ENCODE results near the gene HOXC10. TPM values are rescaled to one million over a fixed set of nuclear protein-coding genes. Genes with fewer than 3 reads are reported as not detected.

The HOXC10 gene
- total RNA-seq, 1 donor from 2014 or later, result not detected

GRCh38 chr12:53980104-53980801 lies 4.7 kb upstream of the HOXC10 start:
- no peak for TF ChIP-seq CTCF (IDR thresholded peaks at IDR 0.05)
- Mint-ChIP-seq H3K27me3 (ENCODE audit: unreplicated experiment) (peaks cover 97% of the 10 kb centered on the region), H3K36me3 (ENCODE audit: unreplicated experiment) (no peaks in the 10 kb centered on the region), H3K4me3 (ENCODE audit: unreplicated experiment) (no peak overlapping the region), H3K27ac (ENCODE audit: unreplicated experiment) (no peak overlapping the region), H3K4me1 (ENCODE audit: unreplicated experiment) (peaks cover 9% of the 10 kb centered on the region), H3K9me3 (ENCODE audit: unreplicated experiment) (no peaks in the 10 kb centered on the region)
- no peak for DNase-seq (ENCODE audit: extremely low spot score, unreplicated experiment)

GRCh38 chr12:53980802-53981496 lies 4.0 kb upstream of the HOXC10 start:
- no peak for TF ChIP-seq CTCF (IDR thresholded peaks at IDR 0.05)
- H3K9me3 Mint-ChIP-seq (ENCODE audit: unreplicated experiment), result no peaks in the 10 kb centered on the region
- H3K4me1 Mint-ChIP-seq (ENCODE audit: unreplicated experiment), result peaks cover 8% of the 10 kb centered on the region
- H3K27ac Mint-ChIP-seq (ENCODE audit: unreplicated experiment), result no peak overlapping the region
- peaks cover 96% of the 10 kb centered on the region for H3K27me3 Mint-ChIP-seq (ENCODE audit: unreplicated experiment)
- no peak overlapping the region for H3K4me3 Mint-ChIP-seq (ENCODE audit: unreplicated experiment)
- no peak for DNase-seq (ENCODE audit: extremely low spot score, unreplicated experiment)
- H3K36me3 Mint-ChIP-seq (ENCODE audit: unreplicated experiment), result no peaks in the 10 kb centered on the region

GRCh38 chr12:53981634-53982565 lies 3.0 kb upstream of the HOXC10 start:
- Mint-ChIP-seq H3K36me3 (ENCODE audit: unreplicated experiment) (no peaks in the 10 kb centered on the region), H3K27ac (ENCODE audit: unreplicated experiment) (no peak overlapping the region), H3K27me3 (ENCODE audit: unreplicated experiment) (peaks cover 95% of the 10 kb centered on the region), H3K4me3 (ENCODE audit: unreplicated experiment) (no peak overlapping the region), H3K9me3 (ENCODE audit: unreplicated experiment) (no peaks in the 10 kb centered on the region), H3K4me1 (ENCODE audit: unreplicated experiment) (peaks cover 11% of the 10 kb centered on the region)
- no peak for DNase-seq (ENCODE audit: extremely low spot score, unreplicated experiment)
- no peak for TF ChIP-seq CTCF (IDR thresholded peaks at IDR 0.05)

DNA sequence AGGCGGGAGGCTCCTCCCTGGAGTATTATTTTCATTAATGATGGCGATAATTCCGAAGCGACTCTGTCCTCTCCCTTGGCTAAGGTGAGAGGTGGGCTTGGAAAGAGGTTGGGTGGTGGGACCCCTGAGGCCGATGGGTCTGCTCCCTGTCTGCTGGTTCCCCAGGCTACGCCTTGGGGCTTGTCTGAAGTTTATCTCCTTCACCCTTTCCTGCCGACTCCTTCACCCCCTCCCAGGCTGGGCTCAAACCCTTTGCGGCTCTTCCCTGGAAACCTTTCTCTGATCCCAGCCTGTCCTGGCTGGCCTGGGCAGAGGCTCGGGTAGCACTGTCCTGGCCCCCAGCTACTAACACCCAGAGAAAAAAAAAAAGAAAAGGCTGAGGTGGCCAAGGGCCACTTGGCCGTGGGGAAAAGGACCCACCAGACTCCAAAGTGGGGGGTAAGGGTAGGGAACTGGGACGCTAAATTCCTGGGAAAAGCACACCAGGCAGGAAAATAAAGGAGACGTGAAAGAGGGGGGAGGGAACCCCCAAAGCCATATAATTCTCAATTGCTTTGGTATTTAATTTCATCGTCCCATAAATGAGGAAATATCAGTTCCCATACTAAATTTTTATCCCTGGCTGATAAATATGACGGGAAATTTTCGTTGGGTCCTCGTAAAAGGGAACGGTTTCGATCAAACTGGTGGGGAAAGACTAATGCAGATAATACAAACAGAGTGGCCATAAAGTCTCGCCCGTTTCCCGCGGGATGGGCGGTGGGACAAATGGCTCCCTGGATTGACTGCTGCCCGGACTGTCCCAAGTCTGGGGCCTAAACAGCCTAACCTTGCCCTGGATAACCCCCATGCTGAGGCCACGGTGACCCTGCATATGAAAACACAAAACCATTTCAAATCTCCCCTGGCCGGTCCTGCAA lies 2.0 kb upstream of the HOXC10 start:
- H3K27me3 Mint-ChIP-seq (ENCODE audit: unreplicated experiment), result peaks cover 95% of the 10 kb centered on the region
- no peak for TF ChIP-seq CTCF (IDR thresholded peaks at IDR 0.05)
- H3K4me1 Mint-ChIP-seq (ENCODE audit: unreplicated experiment), result peaks cover 11% of the 10 kb centered on the region
- no peak overlapping the region for H3K27ac Mint-ChIP-seq (ENCODE audit: unreplicated experiment)
- DNase-seq (ENCODE audit: extremely low spot score, unreplicated experiment), result no peak
- H3K9me3 Mint-ChIP-seq (ENCODE audit: unreplicated experiment), result no peaks in the 10 kb centered on the region
- H3K36me3 Mint-ChIP-seq (ENCODE audit: unreplicated experiment), result no peaks in the 10 kb centered on the region
- H3K4me3 Mint-ChIP-seq (ENCODE audit: unreplicated experiment), result no peak overlapping the region

Data from osteocyte (in vitro differentiated cells).